NCI-H2196 treated with DMSO at 0.1 percent for 48 hours (cell line): Measurements from ENCODE around the gene KRTCAP2.

Experiments
- DNase-seq: peaks from one replicate; lab custom pipeline; 2025; ENCODE audit not compliant: unreplicated experiment; lab: John Stamatoyannopoulos, UW

Gene KRTCAP2

GRCh38 chr1:155184835-155185782, 12.0 kb upstream of the KRTCAP2 start:
- DNase-seq = no peak

- no peak for DNase-seq
Observed at GRCh38 chr1:155184351-155184811, 11.3 kb upstream of the KRTCAP2 start.

- DNase-seq = no peak
Observed at GRCh38 chr1:155183775-155184221, 10.7 kb upstream of the KRTCAP2 start.

GRCh38 chr1:155182052-155182550, 9.0 kb upstream of the KRTCAP2 start:
- no peak for DNase-seq

- no peak for DNase-seq
Observed at GRCh38 chr1:155181371-155182051, 8.4 kb upstream of the KRTCAP2 start.

- DNase-seq = no peak
Observed at GRCh38 chr1:155179112-155180031, 6.3 kb upstream of the KRTCAP2 start.

GRCh38 chr1:155178441-155179111, 5.5 kb upstream of the KRTCAP2 start:
- no peak for DNase-seq

- no peak for DNase-seq
Observed at GRCh38 chr1:155177918-155178281, 4.8 kb upstream of the KRTCAP2 start.

GRCh38 chr1:155177192-155177917, 4.3 kb upstream of the KRTCAP2 start:
- DNase-seq = no peak

- peak; percentile 52 for DNase-seq
Observed at GRCh38 chr1:155176544-155177071, 3.5 kb upstream of the KRTCAP2 start.

- DNase-seq = no peak
Observed at GRCh38 chr1:155175927-155176371, 2.8 kb upstream of the KRTCAP2 start.

- no peak for DNase-seq
Observed at GRCh38 chr1:155175281-155175926, 2.3 kb upstream of the KRTCAP2 start.

- DNase-seq = peak; percentile 66
Observed at GRCh38 chr1:155174324-155175280, 1.5 kb upstream of the KRTCAP2 start.

GRCh38 chr1:155173478-155174323, 597 bp upstream of the KRTCAP2 start, which contains the start of gene TRIM46:
TRIM46 (plus strand) TSS chr1:155173849; CDS start chr1:155173967, 118 bp downstream.
- DNase-seq = peak; percentile 66

- DNase-seq = no peak
Observed at GRCh38 chr1:155171836-155172731, 1.0 kb downstream of the KRTCAP2 start.

GRCh38 chr1:155170806-155171205, 2.3 kb downstream of the KRTCAP2 start:
- no peak for DNase-seq
